GM11168 (cell line): ENCODE measurements around the gene ZNF154.
"Not testable (repeated sequence)": the region's sequence is repeated elsewhere in the genome, so short reads cannot be mapped to it uniquely, and the experiment has no call there.

Experiments
- in situ Hi-C: fragments of 300-500 bp; cut with MboI; formaldehyde crosslinking; loops from one replicate; pipeline ENCODE4 v1.12.0; 2022; ENCODE audit warnings: low sequenced_read_pairs; ENCODE audit not compliant: unreplicated experiment

ZNF154 gene

DNA sequence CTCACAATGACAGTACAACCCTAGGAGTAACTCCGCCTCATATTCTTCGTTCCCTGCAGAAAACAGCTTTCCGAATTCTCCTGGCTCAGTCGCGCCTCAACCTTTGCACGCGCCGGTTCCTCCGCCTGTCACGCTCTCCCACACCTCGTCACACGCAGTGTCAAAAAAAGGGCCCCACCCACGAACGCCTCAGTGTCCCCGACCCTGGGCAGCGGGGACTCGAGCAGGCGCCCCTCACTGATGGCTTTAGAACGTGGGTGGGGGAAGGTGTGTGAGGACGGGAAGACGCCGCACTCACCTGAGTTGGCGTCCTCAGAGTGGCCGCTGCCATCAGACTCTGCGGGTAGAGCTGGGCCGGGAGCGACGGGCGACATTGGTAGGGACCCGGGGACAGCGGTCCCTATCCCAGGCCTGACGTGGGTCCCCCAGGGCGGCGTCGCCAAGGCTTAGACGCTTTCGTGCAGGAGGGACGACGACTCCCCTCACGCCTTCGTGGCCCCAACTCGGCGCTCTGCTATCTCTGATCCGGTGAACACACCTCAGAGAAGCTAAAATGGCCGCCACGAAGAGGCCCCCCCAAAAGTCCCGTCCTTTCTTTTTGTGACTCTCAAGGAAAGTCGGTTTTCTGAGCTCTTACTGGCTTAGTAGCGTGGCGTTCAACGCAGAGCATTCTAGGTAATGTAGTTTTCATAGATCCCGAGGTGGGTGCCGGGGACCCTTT is at the start of gene ZNF154:
Gene ZNF154, minus strand, starts transcription at position 564 of the 721 bp plus-strand sequence. Its CDS starts 233 bp downstream, at position 331.
- in situ Hi-C loops: no loop called here

DNA sequence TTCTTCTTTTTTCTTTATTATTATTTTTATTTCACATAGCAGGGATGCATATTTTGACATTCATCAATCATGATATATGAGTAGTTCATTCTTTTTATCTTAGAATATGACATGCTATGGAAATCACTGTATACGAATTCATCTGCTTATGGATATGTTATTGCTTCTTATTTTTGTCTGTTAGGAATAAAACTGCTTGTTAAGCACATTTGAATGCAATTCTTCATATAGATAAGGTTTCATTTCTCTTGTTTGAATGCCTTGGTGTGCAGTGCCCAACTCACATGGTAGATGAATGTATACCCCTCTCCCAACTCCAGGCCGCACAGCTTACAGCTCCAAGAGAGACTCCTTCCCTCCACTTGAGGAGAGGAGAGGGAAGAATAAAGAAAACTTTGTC is 48.9 kb upstream of the ZNF154 start:
- in situ Hi-C loops: no loop called here

DNA sequence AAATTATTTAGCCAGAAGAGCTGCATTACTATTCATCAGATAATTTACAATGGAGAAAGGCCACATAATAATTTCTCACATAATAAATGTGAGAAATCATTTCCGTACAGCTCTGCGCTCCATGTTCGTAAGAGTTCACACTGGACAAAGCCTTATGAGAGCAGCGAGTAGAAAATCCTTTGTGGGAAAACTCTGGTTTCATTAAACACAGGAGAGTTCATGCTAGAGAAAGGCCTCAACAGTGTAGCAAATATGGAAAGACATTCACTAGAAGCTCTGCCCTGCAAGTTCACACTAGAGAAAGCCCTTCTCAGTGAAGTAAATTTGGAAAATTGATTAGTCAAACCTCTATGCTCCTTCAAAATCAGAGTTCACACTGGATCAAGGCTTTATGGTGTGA is 46.0 kb upstream of the ZNF154 start:
- in situ Hi-C loops: no loop called here

DNA sequence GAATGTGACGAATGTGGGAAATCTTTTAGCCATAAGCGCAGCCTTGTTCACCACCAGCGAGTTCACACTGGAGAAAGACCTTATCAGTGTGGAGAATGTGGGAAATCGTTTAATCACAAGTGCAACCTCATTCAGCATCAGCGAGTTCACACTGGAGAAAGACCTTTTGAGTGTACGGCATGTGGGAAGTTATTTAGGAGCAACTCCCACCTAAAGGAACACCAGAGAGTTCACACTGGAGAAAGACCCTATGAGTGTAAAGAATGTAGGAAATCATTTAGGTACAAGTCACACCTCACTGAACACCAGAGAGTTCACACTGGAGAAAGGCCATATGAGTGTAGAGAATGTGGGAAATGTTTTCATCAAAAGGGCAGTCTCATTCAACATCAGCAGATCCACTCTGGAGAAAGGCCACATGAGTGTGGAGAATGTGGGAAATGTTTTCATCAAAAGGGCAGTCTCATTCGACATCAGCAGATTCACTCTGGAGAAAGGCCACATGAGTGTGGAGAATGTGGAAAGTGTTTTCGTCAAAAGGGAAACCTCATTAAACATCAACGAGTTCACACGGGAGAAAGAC is 45.2 kb upstream of the ZNF154 start:
- in situ Hi-C loops: no loop called here

DNA sequence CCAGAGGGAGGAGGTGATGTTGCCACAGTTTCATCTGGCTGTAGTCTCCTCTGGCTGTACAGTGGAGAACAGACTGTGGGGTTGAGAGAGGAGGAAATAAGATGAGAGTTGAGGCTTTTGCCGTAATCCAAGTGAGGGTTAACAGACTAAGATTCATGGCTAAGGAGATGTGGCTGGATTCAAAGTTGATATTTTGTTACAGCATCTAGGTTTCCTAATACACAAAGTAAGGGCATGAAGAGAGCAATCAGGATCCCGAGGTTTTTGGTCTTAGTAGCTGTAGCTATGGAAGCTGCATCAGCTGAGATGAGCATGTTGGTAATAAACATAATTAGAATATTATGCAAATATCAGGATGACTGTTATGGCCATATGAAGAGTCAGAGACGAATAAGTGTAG is 39.0 kb upstream of the ZNF154 start:
- in situ Hi-C loops: loop anchor here (10.0 kb wide), 1 partner anchor 407 kb away; the partner anchor contains the start of gene ZNF329

DNA sequence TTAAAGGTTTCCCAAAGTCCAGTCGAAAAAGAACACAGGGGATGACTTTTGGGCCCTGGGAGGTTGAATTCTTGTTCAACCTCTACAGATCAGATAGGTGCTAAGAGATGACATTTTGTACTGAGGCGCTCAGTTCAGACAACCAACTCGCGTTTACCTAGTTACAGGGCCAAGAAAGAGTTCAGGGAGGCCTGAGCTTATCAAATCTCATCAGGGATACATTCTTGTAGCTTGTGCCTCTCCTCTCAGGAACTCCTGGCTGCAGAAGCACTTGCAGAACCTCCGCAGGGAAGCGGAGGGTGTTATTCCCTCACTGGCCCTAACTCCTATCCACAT is 38.4 kb upstream of the ZNF154 start:
- in situ Hi-C loops: loop anchor here (10.0 kb wide), 1 partner anchor 407 kb away; the partner anchor contains the start of gene ZNF329

DNA sequence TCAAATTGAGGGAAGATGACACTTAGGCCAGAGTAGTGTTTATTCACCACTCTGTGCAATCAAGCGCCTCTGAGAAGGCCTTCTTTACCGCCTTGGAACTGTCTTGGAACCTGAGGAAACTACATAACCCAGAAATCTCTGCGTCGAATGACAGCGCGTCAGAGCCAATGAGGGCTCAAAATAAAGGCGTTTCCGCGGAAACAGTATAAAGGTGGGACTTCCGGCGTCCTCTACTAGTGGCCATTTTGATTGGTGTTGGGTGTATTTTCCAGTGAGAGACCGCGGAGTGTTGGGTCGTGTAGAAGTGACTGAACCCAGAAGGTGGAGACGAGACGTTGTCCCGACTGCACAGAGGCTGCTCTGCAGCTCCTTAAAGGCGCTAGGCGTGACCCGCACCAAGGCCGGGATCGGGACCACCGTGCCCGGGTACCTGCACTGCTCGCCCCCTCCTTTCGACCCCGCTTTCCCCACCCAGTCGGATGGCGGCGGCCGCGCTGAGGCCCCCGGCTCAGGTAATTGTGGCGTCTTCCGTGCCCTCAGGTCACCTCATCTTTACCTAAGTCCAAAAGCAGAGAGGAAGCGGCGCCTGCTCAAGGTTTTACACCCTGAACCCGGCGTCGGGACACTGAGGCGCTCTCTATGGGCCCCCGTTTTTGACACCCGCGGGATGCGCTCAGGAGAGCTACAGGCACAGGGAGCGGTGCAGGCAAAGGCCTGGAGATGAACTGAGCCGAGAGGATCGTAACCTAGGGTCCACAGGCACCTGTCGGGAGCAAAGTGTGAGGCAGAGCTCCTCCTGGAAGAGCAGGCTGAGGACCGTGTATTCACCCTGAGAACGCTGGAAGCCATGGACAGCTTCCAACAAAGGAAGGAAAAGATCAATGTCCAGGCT is 37.8 kb upstream of the ZNF154 start, which contains the start of gene ZNF776:
Gene ZNF776, plus strand, starts transcription at position 236 of the 892 bp plus-strand sequence. Its CDS starts 244 bp downstream, at position 480.
- in situ Hi-C loops: loop anchor here (10.0 kb wide), 1 partner anchor 408 kb away; the partner anchor contains the start of gene ZNF329

DNA sequence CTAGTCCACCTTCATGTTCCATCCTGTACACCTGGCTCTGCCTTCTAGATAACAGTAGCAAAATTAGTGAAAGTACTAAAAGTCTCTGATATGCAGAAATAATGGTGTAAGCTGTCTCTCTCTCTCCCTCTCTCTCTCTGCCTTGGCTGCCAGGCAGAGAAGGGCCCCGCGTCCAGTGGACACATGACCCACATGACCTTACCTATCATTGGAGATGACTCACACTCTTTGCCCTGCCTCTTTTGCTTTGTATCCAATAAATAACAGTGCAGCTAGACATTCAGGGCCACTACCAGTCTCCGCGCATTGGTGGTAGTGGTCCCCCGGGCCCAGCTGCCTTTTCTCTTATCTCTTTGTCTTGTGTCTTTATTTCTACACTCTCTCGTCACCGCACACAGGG is 29.8 kb upstream of the ZNF154 start:
- in situ Hi-C loops: not testable (repeated sequence)

DNA sequence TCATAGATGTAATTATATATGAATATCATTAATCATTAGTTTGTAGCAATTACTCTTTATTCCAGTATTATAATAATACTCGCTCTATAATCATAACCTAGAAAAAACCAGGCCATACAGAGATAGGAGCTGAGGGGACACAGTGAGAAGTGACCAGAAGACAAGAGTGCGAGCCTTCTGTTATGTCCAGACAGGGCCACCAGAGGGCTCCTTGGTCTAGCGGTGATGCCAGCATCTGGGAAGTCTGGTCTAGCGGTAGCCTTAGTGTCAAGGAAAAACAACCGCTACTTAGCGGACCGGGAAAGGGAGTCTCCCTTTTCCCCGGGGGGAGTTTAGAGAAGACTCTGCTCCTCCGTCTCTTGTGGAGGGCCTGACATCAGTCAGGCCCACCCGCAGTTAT is 29.3 kb upstream of the ZNF154 start:
- in situ Hi-C loops: not testable (repeated sequence)

DNA sequence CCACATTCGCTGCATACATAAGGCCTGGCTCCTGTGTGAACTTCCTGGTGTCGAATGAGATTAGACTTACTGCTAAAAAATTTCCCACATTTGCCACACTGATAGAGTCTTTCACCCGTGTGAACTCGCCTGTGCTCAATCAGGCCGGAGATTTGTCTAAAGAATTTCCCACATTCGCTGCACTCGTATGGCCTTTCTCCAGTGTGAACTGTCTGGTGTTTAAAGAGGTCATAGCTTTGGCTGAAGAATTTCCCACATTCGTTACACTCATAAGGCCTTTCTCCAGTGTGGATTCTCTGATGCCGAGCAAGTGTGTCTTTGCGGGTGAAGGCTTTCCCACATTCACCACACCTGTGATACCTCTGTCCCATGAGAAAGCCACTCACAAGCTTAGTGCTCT is 11.9 kb upstream of the ZNF154 start:
- in situ Hi-C loops: no loop called here

DNA sequence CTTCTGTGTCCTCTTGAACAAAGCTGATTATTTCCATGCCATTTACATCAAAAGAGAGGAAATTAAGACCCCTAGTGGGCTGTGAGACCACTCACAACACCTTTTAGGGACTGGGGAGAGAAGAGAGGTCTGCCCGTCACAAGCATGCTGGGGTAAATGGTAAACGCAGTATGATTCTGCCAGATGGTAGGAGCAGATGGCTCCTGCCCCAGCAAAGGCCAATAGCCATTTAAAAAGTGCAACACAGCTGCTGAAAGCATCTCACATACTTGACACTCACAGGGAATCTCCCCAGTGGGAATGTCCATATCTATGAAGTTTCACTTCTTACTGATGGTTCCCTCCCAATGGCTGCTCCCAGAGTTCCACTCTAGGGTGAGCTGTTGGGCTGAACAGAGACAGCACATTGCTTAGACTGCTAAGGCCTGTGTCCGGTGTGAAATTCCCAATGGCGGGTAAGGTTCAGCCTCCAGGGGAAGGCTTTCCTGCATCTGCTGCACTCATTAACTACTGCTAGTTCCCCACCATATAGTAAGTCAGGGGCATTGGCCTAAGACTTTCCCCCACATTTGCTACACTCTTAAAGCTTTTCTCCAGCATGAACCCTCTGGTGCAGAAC is 11.0 kb upstream of the ZNF154 start:
- in situ Hi-C loops: no loop called here

DNA sequence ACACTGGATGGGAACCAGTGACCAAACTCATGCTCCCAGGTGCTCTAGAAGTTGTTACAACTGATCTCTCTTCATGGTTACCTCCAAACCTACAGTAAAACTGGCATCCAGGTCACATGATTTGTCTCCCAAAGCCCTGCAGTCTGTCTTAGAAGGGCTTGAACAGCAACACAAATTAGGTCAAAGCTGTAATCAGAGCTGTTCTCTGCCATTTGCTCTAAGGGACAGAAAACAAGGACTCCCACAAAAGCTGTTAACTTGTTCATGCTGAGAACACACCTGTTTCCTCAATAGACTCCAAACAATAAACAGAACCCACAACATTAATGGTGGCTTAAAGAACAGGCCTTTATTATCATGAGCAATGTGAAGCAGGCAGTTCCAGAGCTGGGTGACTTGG is 10.4 kb upstream of the ZNF154 start:
- in situ Hi-C loops: no loop called here

DNA sequence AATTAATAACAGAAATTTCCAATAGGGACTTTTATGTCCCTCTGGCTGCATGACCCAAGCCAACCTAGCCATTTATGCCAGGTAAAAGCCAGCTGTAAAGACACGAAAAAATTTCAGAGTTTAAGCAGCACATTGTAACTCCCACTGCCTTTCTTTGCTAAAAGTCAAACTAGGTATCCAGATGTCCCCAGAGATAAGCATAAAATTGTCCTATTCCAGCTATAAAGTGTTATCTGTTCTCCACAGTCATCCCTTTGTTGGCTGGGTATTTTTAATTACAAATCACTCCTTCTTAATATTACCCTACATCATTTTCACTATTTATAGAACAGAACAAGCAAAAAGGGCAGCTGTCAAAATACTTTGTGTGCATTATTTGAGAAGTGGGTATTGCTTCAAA is 3.2 kb upstream of the ZNF154 start:
- in situ Hi-C loops: no loop called here

DNA sequence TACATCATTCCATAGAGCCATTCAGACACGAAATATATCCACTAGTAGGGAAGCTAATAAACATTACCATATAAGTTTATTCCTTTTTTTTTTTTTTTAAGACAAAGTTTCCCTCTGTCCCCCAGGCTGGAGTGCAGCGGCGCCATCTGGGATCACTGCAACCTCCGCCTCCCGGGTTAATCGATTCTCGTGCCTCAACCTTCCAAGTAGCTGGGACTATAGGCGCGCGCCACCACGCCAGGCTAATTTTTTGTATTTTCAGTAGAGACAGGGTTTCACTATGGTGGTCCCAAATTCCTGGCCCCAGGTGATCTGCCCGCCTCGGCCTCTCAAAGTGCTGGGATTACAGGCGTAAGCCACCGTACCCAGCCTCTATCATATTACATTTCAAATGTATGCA is 612 bp upstream of the ZNF154 start:
- in situ Hi-C loops: no loop called here

DNA sequence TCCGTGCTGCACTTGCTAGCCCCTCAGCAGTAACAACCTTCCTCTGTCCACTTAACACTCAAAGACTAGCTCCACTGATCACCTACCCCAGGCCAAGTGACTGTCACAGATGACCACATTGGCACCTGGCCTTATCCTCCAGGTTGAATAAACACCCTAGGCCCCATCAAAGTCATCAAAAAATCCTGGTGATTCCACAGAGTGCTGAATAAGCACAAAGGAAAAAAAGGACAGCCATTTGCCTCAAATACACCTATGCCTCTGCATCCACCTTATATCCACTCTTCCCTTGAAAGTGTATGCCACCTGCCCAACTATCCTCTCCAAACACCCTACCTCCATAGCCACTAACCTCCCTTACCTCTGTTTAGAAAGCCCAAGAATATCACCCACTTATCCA is 2.7 kb downstream of the ZNF154 start:
- in situ Hi-C loops: no loop called here

DNA sequence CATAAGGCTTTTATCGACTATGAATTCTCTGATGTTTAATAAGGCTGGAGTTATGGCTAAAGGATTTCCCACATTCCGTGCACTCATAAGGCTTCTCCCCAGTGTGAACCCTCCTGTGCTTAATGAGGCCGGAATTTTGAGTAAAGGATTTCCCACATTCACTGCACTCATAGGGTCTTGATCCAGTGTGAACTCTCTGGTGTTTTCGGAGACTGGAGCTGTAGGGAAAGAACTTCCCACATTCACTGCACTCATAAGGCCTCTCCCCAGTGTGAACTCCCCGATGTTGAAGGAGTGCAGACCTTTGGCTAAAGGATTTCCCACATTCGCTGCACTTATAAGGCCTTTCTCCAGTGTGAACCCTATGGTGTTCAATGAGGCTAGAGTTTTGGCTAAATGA is 7.4 kb downstream of the ZNF154 start:
- in situ Hi-C loops: no loop called here

DNA sequence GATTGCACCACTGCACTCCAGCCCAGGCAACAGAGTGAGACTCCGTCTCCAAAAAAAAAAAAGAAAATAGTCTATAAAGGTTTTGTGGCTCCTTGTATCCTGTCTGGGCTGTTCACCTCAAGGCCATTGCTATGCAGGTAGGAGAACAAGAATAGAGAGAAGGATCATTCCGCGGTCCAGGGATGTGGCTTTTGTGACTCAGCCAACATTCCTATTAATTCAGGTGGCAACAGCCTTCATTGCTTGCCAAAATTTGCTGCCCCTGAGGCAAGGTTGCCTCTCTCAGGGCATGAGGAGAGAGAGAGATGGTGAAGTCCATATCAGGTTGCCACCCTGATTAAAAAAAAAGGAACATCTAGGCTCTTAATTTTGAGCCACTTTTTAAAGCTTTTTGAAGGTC is 19.3 kb downstream of the ZNF154 start:
- in situ Hi-C loops: no loop called here

DNA sequence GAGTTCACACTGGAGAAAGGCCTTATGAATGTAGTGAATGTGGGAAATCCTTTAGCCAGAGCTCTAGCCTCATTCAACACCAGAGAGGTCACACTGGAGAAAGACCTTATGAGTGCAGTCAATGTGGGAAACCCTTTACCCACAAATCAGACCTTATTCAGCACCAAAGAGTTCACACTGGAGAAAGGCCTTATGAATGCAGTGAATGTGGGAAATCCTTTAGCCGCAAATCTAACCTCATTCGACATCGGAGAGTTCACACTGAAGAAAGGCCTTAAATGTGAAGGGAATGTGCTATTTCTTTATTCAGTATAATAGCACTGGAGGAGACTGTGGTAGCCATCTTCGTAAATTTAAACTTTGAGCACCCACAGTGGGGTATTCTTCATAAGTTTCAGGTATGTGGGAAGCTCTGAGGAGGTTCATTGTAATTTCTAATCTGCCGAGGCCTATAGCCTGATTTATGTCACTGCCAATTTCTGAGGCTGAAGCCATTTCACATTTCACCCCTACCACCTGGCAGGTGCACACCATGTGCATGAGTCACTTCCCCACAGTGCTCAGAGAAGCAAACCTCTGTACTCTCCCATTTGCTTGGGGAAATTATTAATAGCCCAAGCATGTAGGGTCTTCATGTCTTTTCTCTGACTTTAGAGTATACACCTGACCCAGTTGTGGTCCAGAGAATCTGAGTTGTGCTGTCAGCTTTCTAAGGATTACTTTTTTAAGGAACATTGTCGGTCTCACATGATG is 20.8 kb downstream of the ZNF154 start:
- in situ Hi-C loops: no loop called here

DNA sequence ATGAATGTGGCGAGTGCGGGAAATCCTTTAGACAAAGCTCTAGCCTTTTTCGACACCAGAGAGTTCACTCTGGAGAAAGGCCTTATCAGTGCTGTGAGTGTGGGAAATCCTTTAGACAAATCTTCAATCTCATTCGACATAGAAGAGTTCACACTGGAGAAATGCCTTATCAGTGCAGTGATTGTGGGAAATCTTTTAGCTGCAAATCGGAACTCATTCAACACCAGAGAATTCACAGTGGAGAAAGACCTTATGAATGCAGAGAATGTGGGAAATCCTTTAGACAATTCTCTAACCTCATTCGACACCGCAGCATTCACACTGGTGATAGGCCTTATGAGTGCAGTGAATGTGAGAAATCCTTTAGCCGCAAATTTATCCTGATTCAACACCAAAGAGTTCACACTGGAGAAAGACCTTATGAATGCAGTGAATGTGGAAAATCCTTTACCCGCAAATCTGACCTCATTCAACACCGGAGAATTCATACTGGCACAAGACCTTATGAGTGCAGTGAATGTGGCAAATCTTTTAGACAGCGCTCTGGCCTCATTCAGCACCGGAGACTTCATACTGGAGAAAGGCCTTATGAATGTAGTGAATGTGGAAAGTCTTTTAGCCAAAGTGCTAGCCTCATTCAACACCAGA is 21.5 kb downstream of the ZNF154 start:
- in situ Hi-C loops: no loop called here
